ENCODE measurements around the gene BCAS3.
"Not testable (repeated sequence)": the region's sequence is repeated elsewhere in the genome, so short reads cannot be mapped to it uniquely, and the experiment has no call there.

The BCAS3 gene

GRCh38 chr17:60677308-60678117 lies at the start of gene BCAS3:
TSS of gene BCAS3 (plus strand) at chr17:60677851.
- DNase-seq: peak; percentile 99

GRCh38 chr17:60628252-60628889 lies 49.3 kb upstream of the BCAS3 start:
- DNase-seq: no peak

GRCh38 chr17:60629120-60629519 lies 48.5 kb upstream of the BCAS3 start:
- no peak for DNase-seq

- DNase-seq: peak; percentile 73
These were observed 47.3 kb upstream of the BCAS3 start for GRCh38 chr17:60630352-60630751.

GRCh38 chr17:60631119-60631518 lies 46.5 kb upstream of the BCAS3 start:
- DNase-seq: no peak

- DNase-seq: no peak
These were observed 40.0 kb upstream of the BCAS3 start for GRCh38 chr17:60637683-60638082.

- DNase-seq: no peak
These were observed 38.7 kb upstream of the BCAS3 start for GRCh38 chr17:60639019-60639330.

GRCh38 chr17:60640503-60640902 lies 37.1 kb upstream of the BCAS3 start:
- no peak for DNase-seq

- no peak for DNase-seq
These were observed 36.5 kb upstream of the BCAS3 start for GRCh38 chr17:60641126-60641525.

GRCh38 chr17:60641810-60642220 lies 35.8 kb upstream of the BCAS3 start:
- DNase-seq: peak; percentile 79

- DNase-seq: no peak
These were observed 31.6 kb upstream of the BCAS3 start for GRCh38 chr17:60645918-60646523.

GRCh38 chr17:60646701-60647100 lies 30.9 kb upstream of the BCAS3 start:
- no peak for DNase-seq

- no peak for DNase-seq
These were observed 29.9 kb upstream of the BCAS3 start for GRCh38 chr17:60647705-60648104.

- no peak for DNase-seq
These were observed 25.0 kb upstream of the BCAS3 start for GRCh38 chr17:60652454-60653247.

- no peak for DNase-seq
These were observed 24.1 kb upstream of the BCAS3 start for GRCh38 chr17:60653569-60653968.

GRCh38 chr17:60656499-60656898 lies 21.2 kb upstream of the BCAS3 start:
- DNase-seq: no peak

GRCh38 chr17:60659156-60659555 lies 18.5 kb upstream of the BCAS3 start:
- no peak for DNase-seq

GRCh38 chr17:60661489-60661888 lies 16.2 kb upstream of the BCAS3 start:
- no peak for DNase-seq

- no peak for DNase-seq
These were observed 13.6 kb upstream of the BCAS3 start for GRCh38 chr17:60664022-60664421.

GRCh38 chr17:60665602-60666001 lies 12.0 kb upstream of the BCAS3 start:
- DNase-seq: no peak

- not testable (repeated sequence) for DNase-seq
These were observed 8.9 kb upstream of the BCAS3 start for GRCh38 chr17:60668741-60669140.

- DNase-seq: no peak
These were observed 6.2 kb upstream of the BCAS3 start for GRCh38 chr17:60671482-60671881.

- not testable (repeated sequence) for DNase-seq
These were observed 3.0 kb upstream of the BCAS3 start for GRCh38 chr17:60674637-60675036.

All from NCI-H1694 treated with DMSO at 0.1 percent for 48 hours (cell line).